GM21786 (cell line): ENCODE measurements around the gene COG4.
"Not testable (repeated sequence)": the region's sequence is repeated elsewhere in the genome, so short reads cannot be mapped to it uniquely, and the experiment has no call there.

ENCODE experiments used
- ATAC-seq: cut with Tn5 transposase; IDR thresholded peaks from one replicate; pipeline ENCODE4 v1.9.1; 2021; ENCODE audit not compliant: unreplicated experiment

COG4 gene

DNA sequence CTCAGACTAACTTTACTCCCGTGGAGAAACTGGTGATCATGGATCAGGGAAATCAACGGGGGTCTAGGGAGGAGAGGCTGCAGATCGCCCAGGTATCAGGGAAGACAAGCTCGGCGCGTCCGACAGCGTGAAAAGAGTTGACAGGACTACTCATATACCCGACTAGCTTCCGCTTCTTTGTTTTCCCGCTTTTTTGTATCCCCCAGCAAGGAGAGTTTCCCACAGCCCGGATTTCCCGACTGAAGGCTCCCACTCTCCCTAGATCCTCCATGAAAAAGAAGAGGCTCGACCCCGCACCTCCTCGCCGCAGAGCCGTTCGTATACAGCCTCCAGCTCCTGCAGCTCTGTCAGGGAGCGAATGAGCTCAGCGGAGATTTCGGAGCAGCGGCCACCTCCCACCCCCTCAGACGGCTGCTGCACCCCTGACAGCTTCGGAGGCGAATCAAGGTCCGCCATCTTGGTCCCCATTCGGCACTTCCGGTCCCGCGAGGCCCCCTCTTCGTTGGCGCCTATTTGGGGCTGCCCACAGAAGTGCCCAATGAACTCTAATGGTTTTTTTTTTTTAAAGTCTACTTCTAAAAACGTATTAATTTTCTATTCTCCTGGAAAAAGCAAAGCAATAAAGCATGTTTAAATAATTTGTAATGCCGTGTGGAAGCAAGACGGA lies at the start of gene COG4:
COG4 (minus strand) TSS at position 479 of the 667 bp plus-strand sequence; CDS start at position 468, 11 bp downstream.
- peak; percentile 53 for ATAC-seq

DNA sequence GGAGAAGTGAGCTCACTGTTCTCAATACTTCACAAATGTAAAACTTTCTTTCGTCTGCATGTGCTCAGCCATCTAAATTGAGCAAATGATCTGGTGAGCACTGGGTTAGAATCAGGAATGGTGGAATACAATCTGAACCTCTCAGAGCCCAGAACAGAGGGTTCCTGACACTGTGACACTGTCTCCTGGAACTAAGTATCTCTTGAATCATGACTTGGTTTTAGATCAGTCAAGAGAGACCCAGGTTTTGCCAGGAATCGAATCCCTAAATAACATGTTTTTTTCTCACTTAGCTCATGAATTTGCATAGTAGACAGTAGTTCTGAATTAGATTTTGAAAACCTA lies 49.5 kb upstream of the COG4 start:
- no peak for ATAC-seq

DNA sequence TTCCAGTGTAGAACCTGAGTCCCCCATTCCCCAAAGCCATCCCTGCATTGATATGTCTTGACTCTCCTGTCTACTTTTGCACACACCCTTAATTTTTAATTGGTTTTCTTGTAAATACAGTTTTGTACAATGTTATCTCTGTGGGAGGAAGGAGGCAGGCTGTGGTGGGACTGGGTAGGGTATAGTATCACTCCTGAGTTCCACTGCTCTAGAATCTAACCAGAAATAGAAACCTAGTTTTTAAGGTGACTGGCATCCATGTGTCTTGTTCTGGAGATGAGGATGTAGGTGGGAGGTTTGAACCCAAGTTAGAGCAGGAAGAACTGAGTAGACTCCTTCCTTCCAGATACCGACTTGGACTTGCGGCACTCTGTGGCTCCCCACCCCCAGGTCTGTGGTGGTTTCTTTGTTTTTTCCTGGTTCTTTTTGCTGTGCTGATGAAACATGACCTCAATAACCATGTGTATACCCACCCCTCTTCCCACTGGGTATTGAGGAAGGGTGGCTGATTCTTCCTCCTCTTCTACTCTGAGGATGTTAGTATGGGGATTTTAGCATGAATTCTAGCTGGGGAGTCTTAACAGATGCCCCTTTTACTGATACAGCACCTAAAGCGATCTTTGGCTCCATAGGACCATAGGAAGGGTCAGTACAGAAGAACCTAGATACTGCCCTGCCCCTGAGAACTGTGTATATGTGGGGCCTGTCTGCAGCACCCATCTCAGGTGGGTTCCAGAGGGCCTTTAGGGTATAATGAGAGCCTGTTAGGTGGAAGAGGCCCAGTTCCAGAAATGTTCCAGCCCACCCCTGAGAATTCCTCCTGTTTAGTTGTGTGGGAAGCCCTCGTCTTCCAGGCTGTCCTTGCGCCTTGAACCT lies 48.9 kb upstream of the COG4 start:
- ATAC-seq = no peak

DNA sequence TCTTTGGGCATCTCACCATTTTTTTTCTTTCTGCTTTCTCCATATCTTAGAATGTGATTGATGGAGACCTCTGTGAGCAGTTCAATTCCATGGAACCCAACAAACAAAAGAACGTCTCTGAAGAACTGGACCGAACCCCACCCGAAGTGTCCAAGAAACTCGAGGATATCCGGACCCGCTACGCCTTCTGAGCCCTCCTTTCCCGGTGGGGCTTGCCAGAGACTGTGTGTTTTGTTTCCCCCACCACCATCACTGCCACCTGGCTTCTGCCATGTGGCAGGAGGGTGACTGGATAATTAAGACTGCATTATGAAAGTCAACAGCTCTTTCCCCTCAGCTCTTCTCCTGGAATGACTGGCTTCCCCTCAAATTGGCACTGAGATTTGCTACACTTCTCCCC lies 48.3 kb upstream of the COG4 start:
- no peak for ATAC-seq

DNA sequence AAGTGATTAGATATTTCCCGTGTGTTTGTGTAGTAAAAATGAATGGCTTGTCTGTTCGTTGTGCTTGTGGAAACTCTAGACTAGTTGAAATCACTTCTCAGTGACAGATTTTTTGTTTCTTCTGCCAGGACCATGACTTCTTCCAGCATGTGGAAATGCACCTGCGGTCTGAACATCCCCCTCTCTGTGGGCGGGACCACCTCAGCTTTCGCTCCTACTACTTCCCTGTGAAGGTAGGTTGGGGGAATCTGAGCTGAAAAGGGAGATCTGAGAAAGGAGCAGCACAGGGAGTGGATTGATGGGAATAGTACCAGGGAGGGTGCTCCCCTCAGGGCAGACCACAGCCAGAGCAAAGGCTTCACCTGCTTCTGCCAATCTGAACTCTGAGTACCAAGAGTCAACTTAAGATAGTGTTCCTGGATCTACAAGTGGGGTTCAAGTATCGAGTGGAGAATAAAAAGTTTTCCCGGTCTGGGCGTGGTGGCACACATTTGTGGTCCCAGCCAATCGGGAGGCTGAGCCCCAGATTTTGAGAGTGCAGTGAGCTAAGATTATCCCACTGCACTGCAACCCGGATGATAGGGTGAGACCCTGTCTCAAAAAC lies 47.7 kb upstream of the COG4 start:
- ATAC-seq = no peak

DNA sequence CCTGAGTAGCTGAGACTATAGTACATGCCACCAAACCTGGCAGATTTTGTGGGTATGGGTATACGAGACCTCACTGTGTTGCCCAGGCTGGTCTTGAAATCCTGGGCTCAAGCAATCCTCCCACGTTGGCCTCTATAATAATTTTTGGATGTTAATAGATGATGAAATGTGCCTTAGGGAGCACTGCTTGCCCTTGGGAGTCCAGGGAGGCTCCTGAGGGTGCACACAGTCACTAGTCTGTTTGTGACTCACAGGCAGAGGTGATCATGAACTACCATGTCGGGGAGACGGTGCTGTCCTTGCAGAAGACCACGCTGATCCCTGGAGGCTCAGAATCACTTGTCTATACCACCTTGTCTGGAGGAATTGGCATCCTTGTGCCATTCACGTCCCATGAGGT lies 46.4 kb upstream of the COG4 start:
- ATAC-seq = no peak

DNA sequence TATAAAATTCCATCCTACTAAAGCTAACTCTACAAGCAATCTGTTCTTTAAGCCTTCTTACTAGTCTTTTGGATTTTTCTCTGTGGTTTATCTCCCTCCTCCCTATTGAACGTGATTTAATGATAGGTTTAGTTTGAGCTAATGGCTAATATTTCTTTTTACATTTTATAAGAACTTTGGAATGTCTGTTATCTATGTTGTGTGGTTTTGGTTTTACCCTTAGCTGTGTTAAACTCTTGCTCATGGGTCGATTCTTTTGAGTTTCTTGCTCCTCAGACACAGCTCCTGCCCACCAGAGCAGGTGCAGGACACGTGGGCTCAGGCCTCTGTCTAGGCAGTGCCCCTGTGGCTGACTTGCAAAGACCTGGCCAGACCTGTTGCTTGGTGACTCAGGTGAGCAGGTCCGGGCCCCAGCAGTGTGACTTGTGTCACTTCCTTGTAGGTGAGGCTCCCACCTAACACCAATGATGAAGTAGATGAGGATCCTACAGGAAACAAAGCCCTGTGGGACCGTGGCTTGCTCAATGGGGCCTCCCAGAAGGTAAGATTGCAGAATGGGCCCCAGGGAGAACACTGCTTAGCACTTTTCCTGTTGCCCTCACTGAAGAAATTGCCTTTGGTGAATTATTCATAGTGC lies 45.4 kb upstream of the COG4 start:
- ATAC-seq = no peak

DNA sequence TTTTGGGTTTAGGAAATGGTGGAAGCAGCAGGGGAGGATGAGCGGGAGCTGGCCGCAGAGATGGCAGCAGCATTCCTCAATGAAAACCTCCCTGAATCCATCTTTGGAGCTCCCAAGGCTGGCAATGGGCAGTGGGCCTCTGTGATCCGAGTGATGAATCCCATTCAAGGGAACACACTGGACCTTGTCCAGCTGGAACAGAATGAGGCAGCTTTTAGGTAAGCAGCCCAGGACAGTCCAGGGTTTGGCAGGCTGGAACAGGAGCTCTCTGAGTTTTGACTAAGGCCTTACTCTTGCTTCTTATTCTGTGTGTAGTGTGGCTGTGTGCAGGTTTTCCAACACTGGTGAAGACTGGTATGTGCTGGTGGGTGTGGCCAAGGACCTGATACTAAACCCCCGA lies 41.7 kb upstream of the COG4 start:
- no peak for ATAC-seq

DNA sequence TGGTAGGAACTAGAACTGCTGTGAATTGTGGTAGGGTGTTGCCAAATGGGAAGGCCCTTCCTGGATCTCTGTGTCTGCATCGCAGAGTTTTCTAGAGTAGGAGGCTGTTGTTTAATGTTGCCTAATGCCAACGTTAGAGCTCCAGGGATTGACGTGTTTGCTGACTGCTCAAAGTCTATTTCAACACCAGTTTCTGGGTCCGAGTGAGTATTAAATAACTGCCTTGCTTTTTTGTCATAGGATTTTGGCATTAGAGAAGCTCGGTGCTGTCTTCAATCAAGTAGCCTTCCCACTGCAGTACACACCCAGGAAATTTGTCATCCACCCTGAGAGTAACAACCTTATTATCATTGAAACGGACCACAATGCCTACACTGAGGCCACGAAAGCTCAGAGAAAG lies 40.3 kb upstream of the COG4 start:
- no peak for ATAC-seq

DNA sequence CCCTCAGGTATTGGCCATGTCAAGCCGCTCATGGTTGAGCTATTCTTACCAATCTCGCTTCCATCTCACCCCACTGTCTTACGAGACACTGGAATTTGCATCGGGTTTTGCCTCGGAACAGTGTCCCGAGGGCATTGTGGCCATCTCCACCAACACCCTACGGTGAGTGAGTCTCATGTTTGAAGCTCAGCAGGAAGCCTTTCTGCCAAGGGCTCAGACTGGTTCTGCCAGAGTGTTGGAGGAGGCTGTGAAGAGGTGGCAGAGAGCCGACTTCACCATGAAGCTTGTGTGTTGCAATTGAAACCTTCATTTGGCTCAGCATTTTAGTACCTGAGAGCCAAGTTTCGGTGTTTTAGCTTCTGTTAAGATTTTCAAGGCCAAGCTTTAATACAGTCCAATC lies 38.3 kb upstream of the COG4 start:
- no peak for ATAC-seq

DNA sequence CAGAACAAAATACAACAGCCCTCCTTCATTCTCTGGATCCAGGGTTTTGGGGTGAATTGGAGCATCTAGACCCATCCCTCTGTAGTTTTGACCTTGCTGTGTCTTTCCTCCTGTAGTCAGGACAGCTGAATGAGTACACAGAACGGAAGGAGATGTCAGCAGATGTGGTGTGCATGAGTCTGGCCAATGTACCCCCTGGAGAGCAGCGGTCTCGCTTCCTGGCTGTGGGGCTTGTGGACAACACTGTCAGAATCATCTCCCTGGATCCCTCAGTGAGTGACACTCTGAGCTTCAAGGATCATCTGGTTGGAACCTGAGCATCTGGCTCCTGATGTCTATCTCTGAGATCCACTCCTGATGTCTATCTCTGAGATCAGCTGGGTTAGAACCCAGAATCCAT lies 32.7 kb upstream of the COG4 start:
- no peak for ATAC-seq

DNA sequence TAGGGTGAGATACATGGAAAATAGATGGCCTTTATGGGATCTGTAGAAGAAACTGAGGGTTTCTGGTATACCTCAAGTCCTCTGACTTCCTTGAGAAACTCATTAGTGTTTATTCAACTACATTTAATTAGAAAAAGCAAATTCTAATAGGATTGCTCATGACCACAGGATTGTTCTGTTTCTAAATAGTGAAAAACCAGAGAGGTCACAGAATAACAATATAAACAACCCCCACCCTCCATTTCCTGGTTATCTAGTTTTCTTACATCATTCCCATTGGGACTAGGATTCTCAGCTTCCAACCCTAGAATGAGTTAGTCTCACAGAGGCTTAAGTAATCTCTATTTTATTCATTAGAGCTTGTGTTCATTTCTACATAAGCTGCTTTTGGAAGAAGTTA lies 30.3 kb upstream of the COG4 start:
- ATAC-seq = no peak

DNA sequence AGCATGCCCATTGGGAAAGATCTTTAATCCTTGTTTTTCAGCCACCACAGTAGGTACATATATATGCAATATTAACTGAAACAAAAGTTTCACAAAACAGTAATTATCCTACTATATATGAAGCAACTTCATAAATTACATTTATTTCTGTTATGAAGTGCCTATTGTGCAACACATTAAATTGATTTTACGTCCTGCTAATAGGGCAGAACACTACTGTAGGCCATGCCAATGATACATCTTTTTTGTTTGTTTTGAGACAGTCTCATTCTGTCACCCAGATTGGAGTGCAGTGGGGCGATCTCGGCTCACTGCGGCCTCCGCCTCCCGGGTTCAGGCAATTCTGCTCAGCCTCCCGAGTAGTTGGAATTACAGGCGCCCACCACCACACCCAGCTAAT lies 29.3 kb upstream of the COG4 start:
- ATAC-seq = no peak

DNA sequence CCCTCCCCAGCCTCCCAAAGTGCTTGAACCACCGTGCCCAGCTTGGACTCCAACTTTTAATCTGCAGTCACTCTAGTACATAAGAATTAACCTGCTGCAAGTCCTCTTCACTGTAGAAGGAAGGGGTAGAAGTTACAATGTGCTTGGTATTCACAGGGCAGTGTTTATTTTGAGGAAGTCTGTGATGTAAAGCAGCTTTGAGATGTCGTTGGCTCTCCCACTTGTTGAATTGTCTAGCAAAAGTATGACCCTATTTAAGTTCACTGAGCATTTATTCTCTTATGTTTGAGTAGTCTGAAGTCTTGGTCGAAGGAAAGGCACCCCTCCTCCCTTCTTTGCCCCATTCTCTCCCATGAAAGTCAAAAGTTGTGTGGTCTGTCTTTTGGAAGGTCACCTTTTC lies 28.4 kb upstream of the COG4 start:
- ATAC-seq = no peak

DNA sequence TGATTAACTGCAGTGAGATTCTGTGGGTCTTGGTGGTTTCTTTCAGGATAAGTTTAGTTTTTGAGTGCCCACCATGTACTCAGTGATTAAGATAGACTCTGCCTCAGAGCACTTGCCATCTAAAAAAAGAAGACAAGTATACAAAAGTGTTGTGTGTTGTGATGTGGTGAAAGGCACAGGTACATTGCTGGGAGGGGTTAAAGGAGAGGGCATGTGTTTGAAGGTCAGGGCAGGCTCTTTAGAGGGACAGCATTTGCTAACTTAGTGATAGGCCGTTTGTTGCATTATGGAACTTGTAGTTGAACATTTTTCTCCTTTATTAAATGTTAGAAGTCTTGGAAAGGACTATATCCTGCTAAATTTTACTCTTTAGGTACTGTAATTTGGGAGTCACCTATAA lies 26.7 kb upstream of the COG4 start:
- no peak for ATAC-seq

DNA sequence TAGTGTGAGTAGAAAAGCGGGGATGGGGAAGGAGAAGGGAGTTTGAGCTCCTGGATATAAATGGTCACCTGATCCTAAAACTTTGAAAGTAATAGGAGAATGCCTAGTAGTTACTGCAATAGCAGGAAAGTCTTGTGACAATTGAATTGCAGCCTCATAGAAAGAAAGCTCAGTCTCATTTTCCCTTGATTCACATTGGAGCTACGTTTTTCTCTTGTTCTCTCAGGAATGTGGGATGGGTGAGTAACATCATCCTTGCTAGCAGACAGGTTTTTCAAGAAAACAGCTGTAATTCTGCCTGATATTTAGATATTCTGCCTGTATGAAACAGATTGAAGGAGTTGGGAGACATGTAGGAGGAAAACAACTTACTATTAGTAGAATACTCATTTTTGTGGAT lies 25.6 kb upstream of the COG4 start:
- no peak for ATAC-seq

DNA sequence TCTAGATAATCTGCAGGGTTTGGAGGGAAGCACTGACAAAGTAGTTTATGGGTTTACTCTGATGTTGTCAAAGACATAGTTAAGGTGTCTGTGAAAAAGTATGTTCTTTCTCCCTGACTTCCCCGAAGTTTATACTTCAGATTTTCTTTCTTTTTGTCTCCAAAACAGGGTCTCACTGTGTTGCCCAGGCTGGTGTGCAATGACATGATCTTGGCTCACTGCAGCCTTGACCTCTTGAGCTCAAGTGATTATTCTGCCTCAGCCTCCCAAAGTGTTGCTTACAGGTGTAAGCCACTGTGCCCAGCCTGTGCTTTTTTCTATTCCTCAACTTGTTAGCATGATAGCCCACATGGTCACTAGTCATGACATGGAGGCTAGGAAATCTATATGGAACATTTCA lies 21.2 kb upstream of the COG4 start:
- ATAC-seq = no peak

DNA sequence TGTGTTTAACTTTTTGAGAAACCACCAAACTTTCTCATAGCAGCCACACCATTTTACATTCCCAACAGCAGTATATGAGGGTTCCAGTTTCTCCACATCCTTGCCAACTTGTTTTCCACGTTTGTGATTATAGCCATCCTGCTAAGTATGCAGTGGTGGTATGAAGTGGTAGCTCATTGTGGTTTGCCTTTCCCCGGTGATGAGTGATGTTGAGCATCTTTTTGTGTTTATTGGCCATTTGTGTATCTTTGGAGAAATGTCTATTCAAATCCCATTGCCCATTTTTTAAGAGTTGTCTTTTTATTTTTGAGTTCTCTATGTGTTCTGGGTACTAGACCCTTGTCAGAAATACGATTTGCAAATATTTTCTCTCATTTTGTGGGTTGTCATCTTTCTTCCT lies 17.6 kb upstream of the COG4 start:
- no peak for ATAC-seq

DNA sequence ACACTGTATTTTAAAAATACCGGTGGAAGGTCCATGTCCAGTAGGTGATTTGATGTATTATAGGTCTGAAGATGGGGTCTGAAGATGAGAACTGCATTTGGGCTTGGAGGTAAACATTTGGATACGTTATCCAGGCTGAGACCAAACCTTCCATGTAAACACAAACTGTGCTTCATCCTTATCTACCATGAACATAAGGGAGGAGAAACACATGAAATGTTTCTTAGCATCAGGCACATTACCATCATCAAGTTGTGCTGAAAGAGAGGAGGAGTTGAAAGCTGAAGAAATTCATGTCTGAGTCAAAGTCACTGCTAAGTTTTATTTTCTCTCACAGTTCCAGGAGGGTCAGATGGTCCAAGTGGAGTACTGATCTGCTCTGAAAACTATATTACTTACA lies 11.6 kb upstream of the COG4 start:
- ATAC-seq = no peak

DNA sequence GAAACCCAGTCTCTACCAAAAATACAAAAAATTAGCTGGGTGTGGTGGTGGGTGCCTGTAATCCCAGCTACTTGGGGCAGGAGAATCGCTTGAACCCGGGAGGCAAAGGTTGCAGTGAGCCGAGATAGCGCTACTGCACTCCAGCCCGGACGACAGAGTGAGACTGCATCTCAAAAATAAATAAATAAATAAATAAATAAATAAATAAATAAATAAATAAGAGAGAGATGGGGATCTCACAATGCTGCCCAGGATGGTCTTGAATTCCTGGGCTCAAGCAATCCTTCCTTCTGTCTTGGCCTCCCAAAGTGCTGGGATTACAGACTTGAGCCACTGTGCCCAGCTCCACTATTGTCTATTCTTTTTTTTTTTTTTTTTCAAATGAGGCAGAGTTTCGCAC lies 6.6 kb upstream of the COG4 start:
- not testable (repeated sequence) for ATAC-seq

DNA sequence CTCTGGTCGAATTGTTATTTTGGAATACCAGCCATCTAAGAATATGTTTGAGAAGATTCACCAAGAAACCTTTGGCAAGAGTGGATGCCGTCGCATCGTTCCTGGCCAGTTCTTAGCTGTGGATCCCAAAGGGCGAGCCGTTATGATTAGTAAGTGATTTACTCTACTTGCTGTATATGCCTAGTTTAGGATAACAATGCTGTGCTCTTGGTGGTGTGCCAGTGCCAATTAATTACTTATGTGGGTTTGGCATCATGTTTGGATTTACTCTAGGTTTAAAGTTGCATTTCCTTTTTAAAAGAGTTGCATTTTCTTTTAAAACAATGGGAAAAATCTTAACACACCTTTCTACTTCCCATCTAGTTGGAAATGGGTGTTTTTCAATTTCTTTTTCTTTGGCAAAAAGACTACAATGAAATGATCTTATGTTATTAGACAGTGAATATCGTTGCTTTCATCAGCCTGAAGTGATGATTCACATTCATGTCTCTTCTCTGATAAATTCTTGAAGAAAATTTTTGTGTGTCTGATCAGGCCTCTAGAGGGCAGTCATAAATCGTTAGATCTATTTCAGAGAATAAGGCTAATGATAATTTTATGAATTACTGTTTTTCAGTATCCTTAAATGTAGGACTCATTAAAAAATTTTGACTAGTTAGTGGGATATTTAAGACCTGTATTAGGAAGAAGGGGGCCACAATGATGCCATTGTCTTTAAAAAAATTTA lies 5.9 kb upstream of the COG4 start:
- no peak for ATAC-seq
